Esophagus muscularis mucosa (tissue), 3 donors: Measurements from ENCODE around the gene IFNLR1.

Source experiments
- CTCF ChIP-seq, 3 experiments: fragments of 200-600 bp in 2 of 3; fragments of 450-650 bp in 1 of 3; sonication (generic) in 2 of 3; IDR thresholded peaks; one replicate each; pipeline ENCODE4 v1.5.1; 2017 to 2019; ENCODE audit warnings: antibody characterized with exemption in 3 of 3, mild to moderate bottlenecking in 2 of 3, moderate library complexity in 1 of 3
- POLR2AphosphoS5 ChIP-seq, 2 donors: sonication (generic); formaldehyde crosslinking; IDR thresholded peaks; one replicate each; pipeline ENCODE4 v1.6.1; 2017; ENCODE audit warnings: antibody characterized with exemption in 2 of 2

DNA sequence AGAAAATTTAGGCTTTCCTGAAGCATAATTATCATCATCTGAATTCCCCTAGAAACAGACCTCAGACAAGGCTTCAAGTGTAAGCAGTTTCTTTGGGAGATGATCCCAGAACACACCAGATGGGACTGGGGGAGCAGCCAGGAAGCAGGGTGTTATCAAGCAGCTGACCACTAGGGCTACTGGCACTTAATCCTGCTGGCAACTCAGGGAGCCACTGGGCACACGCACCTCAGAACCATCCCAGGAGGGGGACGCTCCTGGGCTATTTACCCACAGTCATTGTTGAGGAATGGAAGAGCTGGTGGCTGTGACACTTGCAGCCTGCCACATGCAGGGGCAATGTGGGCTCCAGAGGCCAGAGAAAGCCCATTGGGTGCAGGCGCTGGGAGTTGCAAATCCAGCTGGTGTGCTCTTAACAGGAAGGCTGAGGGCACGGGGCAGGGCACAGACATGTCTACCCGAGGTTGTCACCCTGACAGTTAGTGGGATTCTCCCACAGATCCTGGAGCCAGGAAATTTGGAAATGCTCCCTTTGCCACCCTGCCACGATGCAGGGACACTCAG lies 29.1 kb downstream of the IFNLR1 start:
- no peak for TF ChIP-seq POLR2AphosphoS5 (IDR thresholded peaks at IDR 0.05)
- no peak for TF ChIP-seq CTCF (IDR thresholded peaks at IDR 0.05)
